Ascending aorta (tissue), 2 donors: Measurements from ENCODE around the gene TACR2. TPM values are rescaled to one million over a fixed set of nuclear protein-coding genes. Genes with fewer than 3 reads are reported as not detected.
A peak's percentile ranks its signal among the peaks of the same experiment; 100 is the strongest.

Source experiments
- DNase-seq, 2 donors: peaks; one replicate each; pipeline ENCODE4 v3.0.0-alpha.2; 2019; ENCODE audit warnings: low spot score in 2 of 2
- H3K27ac ChIP-seq, 2 donors: fragments of 200-600 bp; sonication (generic); one replicate each; pipeline ENCODE4 v1.5.1; 2016 to 2017; ENCODE audit warnings: mild to moderate bottlenecking in 1 of 2
- H3K27me3 ChIP-seq: fragments of 200-600 bp; sonication (generic); one replicate; pipeline ENCODE4 v1.5.1; 2017
- H3K36me3 ChIP-seq, 2 donors: fragments of 200-600 bp; sonication (generic); one replicate each; pipeline ENCODE4 v1.5.1; 2016
- H3K4me1 ChIP-seq, 2 donors: fragments of 200-600 bp; sonication (generic); one replicate each; pipeline ENCODE4 v1.5.1; 2016 to 2017; ENCODE audit warnings: mild to moderate bottlenecking in 1 of 2
- H3K4me3 ChIP-seq, 2 donors: fragments of 200-600 bp; sonication (generic); one replicate each; pipeline ENCODE4 v1.5.1; 2016 to 2017; ENCODE audit warnings: mild to moderate bottlenecking in 1 of 2
- H3K9me3 ChIP-seq, 2 donors: fragments of 200-600 bp; sonication (generic); one replicate each; pipeline ENCODE4 v1.5.1; 2016
- intact Hi-C: fragments of 100-400 bp; cut with DNase I; formaldehyde crosslinking; loops from one replicate; pipeline ENCODE4 v1.15.1; 2023
- total RNA-seq: library from RNA; depleted of rRNA; stranded (reverse); fragments of >200 nt; gene quantifications from one replicate; pipeline ENCODE4 v1.1.0, GENCODE V29; 2016
- TF ChIP-seq, protein P1 (sequence below), 3 experiments: fragments of 200-600 bp in 2 of 3; fragments of 450-650 bp in 1 of 3; sonication (generic) in 2 of 3; IDR thresholded peaks; one replicate each; pipeline ENCODE4 v1.5.1; 2016 to 2019; ENCODE audit warnings: antibody characterized with exemption in 3 of 3, mild to moderate bottlenecking in 1 of 3, moderate library complexity in 1 of 3

Gene TACR2
- total RNA-seq, 1 donor from 2014 or later = not detected

DNA sequence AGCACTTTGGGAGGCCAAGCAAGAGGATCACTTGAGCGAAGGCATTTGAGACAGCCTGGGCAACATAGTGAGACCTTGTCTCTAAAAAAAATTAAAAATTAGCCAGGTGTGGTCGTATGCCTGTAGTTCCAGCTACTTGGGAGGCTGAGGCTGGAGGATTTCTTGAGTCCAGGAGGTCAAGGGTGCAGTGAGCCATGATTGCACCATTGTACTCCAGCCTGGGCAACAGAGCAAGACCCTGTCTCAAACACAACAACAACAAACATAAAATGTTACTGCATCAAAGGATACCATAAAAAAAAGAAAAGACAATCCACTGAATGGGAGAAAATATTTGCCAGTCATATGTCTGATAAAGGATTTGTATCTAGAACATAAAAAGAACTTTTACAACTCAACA lies 60.5 kb downstream of the TACR2 start:
- H3K9me3 ChIP-seq = no peaks in the 10 kb centered on the region
- no peaks in the 10 kb centered on the region for H3K27me3 ChIP-seq
- H3K27ac ChIP-seq = no peak overlapping the region
- H3K36me3 ChIP-seq = peaks cover 4 to 7% of the 10 kb centered on the region in 2 donors
- no peak for DNase-seq
- peaks cover 13 to 46% of the 10 kb centered on the region in 2 donors for H3K4me1 ChIP-seq
- intact Hi-C loops = no loop called here
- no peak overlapping the region for H3K4me3 ChIP-seq
- TF ChIP-seq, protein P1, sequence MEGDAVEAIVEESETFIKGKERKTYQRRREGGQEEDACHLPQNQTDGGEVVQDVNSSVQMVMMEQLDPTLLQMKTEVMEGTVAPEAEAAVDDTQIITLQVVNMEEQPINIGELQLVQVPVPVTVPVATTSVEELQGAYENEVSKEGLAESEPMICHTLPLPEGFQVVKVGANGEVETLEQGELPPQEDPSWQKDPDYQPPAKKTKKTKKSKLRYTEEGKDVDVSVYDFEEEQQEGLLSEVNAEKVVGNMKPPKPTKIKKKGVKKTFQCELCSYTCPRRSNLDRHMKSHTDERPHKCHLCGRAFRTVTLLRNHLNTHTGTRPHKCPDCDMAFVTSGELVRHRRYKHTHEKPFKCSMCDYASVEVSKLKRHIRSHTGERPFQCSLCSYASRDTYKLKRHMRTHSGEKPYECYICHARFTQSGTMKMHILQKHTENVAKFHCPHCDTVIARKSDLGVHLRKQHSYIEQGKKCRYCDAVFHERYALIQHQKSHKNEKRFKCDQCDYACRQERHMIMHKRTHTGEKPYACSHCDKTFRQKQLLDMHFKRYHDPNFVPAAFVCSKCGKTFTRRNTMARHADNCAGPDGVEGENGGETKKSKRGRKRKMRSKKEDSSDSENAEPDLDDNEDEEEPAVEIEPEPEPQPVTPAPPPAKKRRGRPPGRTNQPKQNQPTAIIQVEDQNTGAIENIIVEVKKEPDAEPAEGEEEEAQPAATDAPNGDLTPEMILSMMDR (IDR thresholded peaks at IDR 0.05) = no peak

DNA sequence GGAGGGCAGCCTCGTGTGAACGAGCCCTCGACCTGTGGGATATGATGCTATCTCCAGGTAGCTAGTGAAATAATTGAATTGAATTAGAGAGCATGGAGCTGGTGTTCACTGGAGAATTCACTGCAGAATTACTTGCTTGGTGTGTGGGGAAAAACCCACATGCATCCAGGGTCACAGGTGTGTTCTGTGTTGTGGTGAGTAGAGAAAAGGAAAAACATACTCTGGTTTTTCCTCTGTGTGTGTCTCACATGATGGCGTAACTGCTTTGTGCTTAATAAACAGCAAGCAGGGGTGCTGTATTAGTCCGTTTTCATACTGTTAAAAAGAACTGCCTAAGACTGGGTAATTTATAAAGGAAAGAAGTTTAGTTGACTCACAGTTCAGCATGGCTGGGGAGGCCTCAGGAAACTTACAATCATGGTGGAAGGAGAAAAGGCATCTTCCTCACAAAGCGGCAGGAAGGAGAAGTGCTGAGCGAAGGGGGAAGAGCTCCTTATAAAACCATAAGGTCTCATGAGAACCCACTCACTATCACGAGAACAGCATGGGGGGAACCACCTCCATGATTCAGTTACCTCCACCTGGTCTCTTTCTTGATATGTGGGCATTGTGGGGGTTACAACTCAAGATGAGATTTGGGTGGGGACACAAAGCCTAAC lies 62.6 kb downstream of the TACR2 start:
- Histone ChIP-seq H3K4me1 (peaks cover 0 to 36% of the 10 kb centered on the region in 2 donors), H3K27ac (peak overlapping the region; percentile 31 to 38), H3K27me3 (no peaks in the 10 kb centered on the region), H3K4me3 (no peak overlapping the region), H3K36me3 (peaks cover 0 to 5% of the 10 kb centered on the region in 2 donors), H3K9me3 (no peaks in the 10 kb centered on the region)
- intact Hi-C loops = no loop called here
- TF ChIP-seq, protein P1 (IDR thresholded peaks at IDR 0.05) = no peak
- no peak for DNase-seq

Other genes with a start within 250 kb of the TACR2 start
- 4.6 TPM for gene SUPV3L1, start 236.7 kb downstream of the TACR2 start, total RNA-seq
- not detected for gene HKDC1, start 196.6 kb downstream of the TACR2 start, total RNA-seq
- gene HK1, start 138.4 kb downstream of the TACR2 start, total RNA-seq = 128 TPM
- 31.9 TPM for gene TSPAN15, start 34.5 kb upstream of the TACR2 start, total RNA-seq
- not detected for gene NEUROG3, start 156.5 kb upstream of the TACR2 start, total RNA-seq
- not detected for gene FAM241B, start 213.3 kb upstream of the TACR2 start, total RNA-seq